DMS79 treated with DMSO at 0.1 percent for 48 hours (cell line): ENCODE results near the gene CMTM4.
"Not testable (repeated sequence)": the region's sequence is repeated elsewhere in the genome, so short reads cannot be mapped to it uniquely, and the experiment has no call there.

Experiments
- DNase-seq: peaks from one replicate; lab custom pipeline; 2025; lab: John Stamatoyannopoulos, UW

The CMTM4 gene

DNA sequence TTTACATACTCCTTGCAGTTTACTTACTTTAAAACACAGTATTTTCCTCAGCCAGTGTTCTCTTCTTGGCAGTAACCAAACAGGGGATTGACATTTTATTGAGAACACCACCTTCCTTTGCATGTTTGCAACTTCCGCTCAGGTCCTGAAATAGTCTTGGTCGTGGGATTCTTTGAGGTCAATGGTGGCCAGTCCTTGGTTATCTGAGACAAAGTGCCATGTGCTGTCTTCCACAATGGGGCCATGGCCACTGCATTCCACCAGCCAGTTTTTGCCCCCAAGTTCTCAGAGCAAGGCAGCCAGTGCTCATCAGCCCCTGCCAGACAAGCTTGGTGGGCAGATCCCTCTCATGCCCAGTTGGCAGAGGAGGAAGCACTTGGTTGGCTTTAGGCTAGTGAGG lies 22.9 kb downstream of the CMTM4 start:
- DNase-seq: no peak

DNA sequence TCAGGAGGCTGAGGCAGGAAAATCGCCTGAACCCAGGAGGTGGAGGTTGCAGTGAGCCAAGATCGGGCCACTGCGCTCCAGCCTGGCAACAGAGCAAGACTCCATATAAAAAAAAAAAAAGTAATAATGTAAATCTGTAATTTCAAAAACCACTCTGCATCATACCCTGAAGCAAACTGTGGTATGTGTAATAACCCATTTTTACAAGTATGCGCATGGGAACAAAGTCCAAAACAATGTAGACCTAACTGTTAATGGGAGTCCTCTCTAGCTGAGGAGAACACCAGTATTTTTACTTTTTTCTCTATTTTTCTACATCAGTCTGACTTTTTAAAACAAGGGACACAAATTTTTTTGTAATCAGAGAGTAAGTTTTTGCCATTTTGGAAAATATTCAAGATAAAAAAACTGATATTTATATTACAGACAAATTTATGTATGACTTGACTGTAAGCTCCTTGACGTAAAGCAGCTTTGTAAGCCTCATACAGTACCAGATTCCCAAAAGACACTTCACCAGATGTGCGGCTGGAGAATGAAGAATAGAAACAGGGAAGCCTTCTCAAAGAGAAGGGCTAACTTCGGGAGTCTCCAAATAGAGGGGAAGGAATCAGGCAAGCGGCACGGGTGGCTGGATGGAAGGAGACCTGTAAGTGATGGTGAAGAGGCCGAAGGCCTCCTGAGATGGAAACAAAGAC lies 25.7 kb downstream of the CMTM4 start:
- no peak for DNase-seq

DNA sequence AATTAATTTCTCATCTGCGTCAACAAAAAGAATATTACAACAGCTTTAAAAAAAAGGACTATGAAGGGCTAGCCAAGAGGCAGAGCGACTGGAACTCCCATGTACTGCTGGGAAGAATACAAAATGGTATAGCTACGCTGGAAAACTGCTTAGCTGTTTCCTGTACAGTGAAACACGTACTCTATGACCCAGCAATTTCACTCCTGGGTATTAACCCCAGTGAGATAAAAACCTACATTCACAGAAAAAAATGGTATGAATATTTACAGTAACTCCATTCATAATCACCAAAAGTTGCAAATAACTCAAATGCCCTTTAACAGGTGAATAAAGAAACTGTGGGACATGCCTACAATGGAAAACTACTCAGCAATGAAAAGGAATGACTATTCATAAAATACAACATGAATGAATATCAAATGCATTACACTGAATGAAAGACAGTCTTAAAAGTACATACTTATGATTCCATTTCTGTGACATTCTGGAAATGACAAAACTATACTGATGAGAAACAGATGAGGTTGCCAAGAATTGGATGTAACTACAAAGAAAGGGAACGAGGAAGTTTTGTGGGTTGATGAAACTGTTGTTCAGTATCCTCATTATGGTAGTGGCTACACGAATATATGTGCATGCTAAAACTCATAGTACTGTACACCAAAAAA lies 27.6 kb downstream of the CMTM4 start:
- no peak for DNase-seq

DNA sequence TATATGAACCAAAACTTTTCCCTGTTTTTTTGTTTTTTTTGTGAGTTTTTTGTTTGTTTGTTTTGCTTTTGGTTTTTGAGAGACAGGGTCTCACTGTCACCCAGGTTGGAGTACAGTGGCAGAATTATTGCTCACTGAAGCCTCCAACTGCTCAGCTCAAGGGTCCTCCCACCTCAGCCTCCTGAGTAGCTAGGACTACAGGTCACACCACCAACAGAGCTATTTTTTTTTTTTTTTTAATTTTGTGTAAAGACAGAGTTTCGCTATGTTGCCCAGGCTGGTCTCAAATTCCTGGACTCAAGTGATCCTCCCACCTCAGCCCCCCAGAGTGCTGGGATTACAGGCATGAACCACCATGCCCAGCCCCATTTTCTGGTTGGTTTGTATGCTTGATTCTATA lies 28.6 kb downstream of the CMTM4 start:
- no peak for DNase-seq

DNA sequence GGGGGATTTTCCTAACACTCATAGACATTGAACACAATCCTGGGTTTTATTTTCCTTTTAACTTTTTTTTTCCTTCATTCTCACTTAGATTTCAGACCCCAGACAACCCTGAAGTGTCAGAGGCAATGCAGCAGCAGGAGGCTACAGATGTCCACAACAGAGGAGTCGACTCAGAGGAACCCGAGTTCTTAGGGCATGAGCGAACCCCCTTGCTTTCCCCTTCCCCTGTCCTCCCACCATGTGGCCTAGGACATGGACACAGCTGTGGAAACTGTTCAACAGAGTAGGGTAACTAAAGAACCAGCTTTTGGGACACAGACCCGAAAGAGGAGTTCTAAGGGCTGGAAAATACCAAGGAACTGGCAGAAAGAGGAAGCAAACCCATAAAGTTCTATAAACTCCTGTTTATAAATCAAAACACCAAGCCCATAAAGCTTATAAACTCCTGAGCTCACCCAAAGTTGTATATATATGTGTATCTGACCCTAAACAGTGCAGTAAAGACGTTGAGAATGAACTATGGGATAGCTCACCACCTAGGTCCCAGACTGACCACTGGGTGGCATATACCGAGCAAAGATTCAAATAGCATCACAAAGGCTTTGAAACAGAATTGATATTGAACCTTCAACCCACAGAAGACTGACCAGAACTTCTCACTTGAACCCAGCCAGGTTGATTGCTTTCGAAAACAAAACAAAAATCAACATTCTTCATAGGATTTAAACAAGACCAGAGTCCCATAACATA lies 33.9 kb downstream of the CMTM4 start:
- no peak for DNase-seq

DNA sequence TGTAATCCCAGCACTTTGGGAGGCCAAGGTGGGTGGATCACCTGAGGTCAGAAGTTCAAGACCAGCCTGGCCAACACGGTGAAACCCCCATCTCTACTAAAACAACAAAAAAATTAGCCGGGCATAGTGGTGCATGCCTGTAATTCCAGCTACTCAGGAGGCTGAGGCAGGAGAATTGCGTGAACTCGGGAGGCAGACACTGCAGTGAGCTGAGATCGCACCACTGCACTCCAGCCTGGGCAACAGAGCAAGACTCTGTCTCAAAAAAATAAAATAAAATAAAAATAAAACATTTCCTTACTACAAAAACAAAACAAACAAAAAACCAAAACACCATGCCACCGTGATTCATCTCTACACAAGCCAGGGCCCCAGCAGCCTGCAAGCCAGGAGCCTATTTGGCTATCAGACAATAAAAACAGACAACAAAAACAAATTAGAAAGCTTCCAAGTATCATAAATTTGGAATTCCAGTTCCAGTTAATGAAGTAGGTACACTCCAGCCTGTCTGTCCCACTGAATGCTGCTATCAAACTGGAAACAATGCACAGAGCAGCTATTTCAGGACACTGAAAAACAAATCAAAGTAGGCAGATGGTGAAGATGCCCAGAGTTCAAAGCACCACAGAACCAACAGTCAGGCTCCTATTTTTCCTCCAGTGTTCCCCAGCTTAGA lies 34.7 kb downstream of the CMTM4 start:
- DNase-seq: not testable (repeated sequence)

DNA sequence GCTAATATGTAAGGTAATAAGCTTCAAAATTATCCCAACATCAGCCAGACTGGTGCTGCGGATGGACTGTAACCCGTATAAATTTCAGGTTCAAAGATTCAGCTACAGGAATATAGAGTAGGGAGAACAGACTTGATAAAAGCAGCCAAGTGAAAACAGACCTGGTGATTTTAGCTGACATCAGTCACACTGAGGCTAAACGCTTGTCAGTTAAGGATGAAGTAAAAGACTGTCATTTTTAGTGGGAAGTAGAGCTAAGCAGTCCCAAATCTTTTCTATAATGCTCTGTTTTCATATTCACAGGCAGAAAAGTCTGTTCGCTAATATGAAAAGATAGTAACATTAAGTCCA lies 35.4 kb downstream of the CMTM4 start:
- no peak for DNase-seq

DNA sequence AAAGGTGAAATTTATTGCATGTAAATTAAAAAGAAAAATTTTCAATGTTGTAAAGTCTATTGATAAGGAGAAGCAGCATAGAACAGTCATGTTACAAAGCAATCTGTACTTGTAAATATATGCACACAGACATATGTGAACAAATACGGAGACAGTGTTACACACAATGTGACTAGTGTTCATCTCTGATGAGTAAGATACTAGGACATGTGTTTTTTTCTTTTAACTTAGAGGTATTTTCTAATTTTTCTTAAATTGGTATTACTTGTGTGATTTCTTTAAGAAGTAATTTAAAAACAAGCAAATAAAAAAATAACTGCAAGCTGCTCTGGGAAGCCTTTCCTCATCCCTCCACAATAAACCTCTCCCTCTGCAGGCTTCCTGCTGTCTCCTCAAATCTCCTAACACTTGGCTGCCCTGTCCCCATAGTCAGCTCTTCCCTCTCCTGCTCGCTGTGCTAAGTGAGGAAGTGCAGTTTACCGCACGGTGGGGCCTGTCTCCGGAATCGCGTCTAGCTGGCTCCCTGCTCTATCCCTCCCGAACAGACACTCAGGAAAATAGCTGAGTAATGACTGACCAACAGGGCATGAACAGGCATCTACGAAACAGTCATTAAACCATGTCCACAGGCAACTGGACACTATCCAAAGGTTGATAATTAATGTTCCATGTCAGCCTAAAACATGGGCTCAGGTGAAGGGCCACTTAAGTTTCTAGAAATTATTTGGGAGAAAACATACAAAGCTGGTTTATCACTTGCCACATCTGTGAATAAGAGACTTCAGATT lies 35.9 kb downstream of the CMTM4 start:
- DNase-seq: peak; percentile 68

DNA sequence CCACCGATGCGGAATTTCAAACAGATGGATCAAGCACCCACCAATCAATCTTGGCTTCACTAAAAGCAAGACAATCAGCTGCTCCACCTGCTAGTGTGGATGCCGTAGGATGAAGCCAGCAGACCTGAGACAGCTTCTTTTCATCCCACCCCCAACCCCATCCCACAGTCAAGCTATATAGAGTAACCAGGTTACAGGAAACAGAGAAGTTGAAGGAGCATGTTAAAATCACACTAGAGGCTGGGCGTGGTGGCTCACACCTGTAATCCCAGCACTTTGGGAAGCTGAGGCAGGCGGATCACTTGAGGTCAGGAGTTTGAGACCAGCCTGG lies 37.7 kb downstream of the CMTM4 start:
- DNase-seq: no peak

DNA sequence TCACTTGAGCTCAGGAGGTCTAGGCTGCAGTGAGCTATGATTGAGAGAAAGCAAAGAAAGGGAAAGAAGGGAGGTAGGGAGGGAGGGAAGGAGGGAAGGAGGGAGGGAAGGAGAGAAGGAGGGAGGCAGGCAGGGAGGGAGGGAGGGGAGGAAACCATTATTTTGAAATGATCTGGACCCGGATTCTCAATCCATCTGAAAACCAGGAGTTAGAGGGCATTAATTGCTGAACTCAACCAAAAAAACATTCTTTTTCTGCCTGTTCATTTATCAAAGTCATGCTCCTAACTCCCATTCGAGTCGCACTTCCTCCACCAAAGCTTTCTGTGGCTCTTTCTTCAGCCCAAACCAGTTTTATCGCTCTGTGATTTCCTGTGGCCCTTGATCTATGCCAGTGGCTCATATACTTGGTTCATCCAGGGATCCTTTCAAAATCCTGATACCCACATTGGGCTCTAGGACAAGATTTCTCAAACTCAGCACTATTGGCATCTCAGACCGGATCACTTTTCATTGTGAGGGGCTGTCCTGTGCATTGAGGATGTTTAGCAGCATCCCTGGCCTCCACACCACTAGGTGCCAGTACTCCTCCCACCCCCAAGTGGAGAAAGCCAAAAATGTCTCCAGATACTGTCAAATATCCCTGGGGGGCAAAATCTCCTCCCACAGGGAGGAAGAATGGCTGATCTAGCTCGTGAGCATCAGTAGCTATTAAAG lies 38.2 kb downstream of the CMTM4 start:
- DNase-seq: no peak

DNA sequence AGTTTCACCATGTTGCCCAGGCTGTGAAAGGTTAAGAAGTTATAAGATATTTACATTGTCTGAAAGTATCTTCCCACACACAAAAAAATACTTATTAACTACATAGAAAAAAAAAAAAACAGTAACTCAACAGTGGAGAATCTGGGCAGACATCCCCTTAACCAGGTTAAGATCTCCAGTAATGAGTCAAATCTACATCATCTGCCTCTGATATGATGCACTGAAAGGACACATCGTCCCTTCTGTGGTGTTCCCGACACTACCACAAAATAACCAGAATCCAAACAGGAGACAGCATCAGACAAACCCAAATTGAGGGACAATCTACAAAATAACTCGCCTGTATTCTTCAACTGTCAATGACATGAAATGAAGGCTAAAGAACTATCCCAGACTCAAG lies 40.0 kb downstream of the CMTM4 start:
- no peak for DNase-seq

DNA sequence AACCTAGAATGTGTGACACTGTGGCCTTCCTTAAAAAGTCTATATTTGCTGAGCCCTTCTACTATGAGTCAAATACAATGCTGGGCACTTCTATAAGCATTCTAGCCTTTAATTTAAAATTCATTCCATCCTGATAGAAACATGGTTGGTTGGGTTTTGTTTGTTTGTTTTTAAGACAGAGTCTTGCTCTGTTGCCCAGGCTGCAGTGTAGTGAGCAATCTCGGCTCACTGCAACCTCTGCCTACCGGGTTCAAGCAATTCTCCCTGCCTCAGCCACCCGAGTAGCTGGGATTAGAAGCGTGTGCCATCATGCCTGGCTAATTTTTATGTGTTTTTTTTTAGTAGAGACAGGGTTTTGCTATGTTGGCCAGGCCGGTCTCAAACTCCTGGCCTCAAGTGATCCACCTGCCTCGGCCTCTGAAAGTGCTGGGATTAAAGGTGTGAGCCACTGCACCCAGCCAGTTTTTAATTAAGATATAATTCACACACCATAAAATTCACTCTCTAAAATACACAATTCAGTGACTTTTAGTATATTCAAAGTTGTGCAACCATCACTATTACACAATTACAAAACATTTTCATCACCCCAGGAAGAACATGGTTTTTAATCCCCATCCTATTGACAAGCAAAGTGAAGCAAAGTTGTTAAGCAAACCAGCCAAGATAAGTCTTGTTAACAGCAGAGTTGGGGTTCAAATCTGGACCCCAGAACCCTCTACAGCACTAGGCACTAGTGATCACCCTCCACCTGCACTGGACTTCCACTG lies 42.8 kb downstream of the CMTM4 start:
- DNase-seq: no peak

DNA sequence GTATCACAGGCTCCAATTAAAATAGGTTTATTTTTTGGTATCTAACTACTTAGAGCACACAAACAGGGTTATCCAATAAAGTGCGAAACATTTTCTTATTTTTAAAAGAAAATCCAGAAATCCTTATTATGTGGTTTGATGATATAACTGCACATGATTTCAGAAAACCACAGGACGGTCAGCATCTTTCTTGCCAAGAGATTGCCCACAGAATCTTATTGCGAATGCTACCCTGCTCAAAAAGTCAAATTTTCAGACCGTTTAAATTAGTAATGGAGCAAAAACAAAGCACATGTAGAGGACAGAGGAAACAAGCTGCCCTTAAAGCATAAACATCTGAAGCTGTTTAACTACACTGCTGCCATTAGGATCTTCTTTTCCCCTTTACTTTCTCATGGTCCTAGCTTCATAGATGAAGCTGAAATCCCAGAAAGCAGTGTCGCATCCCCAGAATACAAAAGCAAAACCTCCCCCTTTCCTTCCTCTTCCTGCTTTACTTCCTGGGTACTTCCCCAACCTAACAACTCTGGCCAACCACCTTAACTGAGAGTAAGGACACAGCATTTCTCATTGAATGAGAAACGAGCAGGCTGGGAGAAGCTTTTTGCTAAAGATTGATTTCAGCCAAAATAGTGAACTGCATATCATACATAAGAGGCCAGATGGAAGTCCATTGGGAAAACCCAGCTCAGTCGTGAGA lies 43.7 kb downstream of the CMTM4 start:
- no peak for DNase-seq

DNA sequence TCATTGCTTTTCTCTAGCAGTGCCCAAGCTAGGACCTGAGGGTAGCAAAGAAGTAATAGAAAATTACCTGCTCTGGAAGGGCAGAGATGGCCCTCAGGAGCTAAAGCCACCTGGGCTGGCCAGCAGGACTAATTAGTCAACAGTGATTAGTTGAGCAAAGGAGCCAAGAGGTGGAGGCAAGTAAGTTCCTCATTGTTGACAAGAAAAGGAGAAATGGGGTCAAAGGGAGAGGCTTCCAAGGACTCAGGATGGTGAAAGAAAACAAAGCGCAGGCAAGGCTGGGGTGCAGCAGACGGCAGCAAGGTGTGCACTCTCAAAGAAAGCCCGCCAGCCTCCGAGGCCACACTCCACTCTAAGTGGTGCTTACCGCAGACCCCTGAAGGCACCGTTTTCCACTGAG lies 44.6 kb downstream of the CMTM4 start:
- peak; percentile 27 for DNase-seq

DNA sequence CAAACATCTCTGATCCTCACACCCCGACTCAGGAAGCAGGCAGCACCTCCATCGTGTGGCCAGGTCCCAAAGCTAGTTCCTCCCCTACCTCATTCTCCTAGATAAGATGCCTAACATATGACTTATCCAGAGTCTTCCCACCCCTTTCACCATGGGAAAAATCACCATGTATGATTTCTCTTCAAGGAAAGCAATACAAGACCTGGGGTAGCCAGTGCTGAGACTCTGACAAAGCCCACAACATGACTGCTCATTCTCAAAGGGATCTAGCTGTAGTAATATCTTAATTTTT lies 45.1 kb downstream of the CMTM4 start:
- DNase-seq: no peak

DNA sequence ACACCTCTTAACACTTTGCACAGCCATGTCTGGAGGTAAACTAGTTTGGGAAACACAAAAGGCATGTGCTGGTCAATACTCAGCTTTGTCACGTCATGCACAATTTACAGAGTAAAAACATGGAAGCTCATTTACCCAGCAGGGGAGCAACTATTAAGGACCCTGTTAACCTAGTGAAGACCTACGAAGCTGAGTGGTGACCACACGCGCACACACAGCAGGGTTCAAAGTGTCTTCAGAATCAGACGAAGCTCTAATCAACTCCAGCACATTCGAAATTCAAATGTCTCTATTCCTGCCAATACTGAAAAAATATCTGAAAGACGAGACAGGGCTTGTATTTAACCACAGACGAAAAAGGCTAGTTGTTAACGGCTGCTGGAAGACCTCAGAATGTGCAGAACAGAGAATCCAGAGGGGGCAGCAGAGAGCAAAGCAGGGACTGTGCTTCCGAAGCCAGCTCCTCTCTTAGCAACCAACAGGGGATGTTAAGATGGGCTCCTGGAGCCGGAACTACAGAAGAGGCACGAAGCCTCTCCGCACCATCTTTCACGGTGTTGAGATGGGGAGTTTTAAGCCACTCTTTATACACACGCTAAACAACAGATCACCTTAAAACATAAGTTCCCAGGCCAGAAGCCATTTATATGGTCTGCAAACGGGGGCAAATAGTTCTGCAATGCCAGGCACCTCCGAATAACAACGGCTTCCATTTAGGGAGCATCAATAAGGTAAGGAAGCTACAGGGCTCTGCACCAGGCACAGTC lies 45.7 kb downstream of the CMTM4 start:
- DNase-seq: peak; percentile 87

DNA sequence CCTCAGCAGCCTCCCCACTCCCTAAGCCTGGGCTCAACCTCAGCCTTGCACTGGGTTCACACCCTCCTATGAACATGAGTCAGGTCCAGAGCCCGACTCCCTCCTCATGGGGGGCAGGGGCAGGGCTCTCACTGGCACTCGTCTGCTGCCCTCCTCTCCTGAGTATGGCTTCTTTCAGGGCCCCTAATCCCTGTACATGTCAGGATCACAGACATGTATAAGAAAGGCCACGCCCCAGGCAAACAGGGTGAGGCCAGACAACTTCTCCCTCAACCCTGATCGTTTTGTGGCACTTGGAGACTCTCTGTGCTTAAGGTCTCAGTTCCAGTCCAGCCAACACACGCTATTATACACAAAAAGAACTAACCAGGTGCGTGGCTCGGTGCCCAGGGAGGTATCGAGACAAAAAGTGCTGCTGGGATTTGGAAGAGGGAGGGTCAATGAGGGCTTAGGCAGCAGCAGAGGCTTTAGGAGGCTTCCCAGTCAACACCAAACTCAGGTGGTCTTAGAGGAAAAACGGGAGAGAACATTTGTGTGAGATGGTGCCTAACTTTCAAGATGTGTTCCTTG lies 46.8 kb downstream of the CMTM4 start:
- DNase-seq: peak; percentile 32

DNA sequence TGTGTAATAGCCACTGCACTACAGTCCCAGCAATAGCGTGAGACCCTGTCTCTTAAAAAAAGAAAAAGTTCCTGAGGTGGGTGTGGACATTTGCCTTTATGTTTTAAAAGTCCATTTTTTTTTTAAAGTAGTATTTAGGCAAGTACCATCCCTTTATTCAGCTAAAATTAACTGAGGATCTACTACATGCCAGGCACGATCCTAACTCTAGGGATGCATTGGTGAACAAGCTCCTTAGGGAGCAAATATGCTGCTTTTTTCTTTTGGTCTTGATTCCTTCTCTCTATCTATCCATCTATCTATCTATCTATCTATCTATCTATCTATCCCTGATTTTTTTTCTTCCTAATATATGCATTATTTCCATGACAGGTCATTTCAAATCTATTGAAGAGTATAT lies 47.4 kb downstream of the CMTM4 start:
- no peak for DNase-seq

DNA sequence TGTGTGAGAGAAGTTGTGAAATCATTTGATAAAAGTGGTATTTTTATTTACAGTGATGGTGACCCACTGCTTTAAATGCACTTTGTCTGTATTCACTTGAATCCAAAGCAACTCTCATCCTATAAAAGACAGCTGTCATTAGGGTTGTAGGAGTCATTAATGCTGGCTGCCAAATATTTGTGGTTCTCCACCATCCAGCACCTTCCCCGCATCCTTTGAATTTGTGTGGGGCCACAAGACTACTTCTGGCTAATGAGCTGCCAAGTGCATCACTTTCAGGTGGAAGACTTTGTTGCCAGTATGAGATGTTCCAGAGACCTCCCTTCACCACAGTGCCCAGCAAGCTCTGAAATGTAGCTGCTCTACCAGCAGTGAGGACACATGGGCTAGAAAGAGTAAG lies 48.7 kb downstream of the CMTM4 start:
- no peak for DNase-seq
